Activated CD8-positive, alpha-beta memory T cell treated with anti-CD3 and anti-CD28 coated beads, Interleukin-2, amount 10 ng/mL, durations not matched to agents 7 days and 5 days (primary cell): ENCODE data around the gene HDGF. TPM values are rescaled to one million over a fixed set of nuclear protein-coding genes. Genes with fewer than 3 reads are reported as not detected.
A peak's percentile ranks its signal among the peaks of the same experiment; 100 is the strongest.

Source experiments
- ATAC-seq: fragments of 150-1000 bp; cut with Tn5 transposase; one replicate; pipeline ENCODE4 v1.10.0; 2021; ENCODE audit warnings: moderate library complexity
- CTCF ChIA-PET: fragments of 350-600 bp; sonication (Branson Sonifier 250); formaldehyde crosslinking; loops from one replicate; lab custom pipeline; 2021; ENCODE audit warnings: antibody characterized with exemption; lab: Charles Lee
- DNase-seq: peaks from one replicate; pipeline ENCODE4 v3.0.0-alpha.2; 2020
- H3K27ac Mint-ChIP-seq: one replicate; pipeline ENCODE4 v1.8.0; 2021; ENCODE audit warnings: mild to moderate bottlenecking, mixed read lengths
- H3K27me3 Mint-ChIP-seq: one replicate; pipeline ENCODE4 v1.8.0; 2021; ENCODE audit warnings: mixed read lengths
- H3K36me3 Mint-ChIP-seq: one replicate; pipeline ENCODE4 v1.8.0; 2021; ENCODE audit warnings: mild to moderate bottlenecking, mixed read lengths
- H3K4me1 Mint-ChIP-seq: one replicate; pipeline ENCODE4 v1.8.0; 2021; ENCODE audit warnings: mixed read lengths
- H3K4me3 Mint-ChIP-seq: one replicate; pipeline ENCODE4 v1.8.0; 2021; ENCODE audit warnings: mild to moderate bottlenecking, moderate library complexity, mixed read lengths
- H3K9me3 Mint-ChIP-seq: one replicate; pipeline ENCODE4 v1.8.0; 2022; ENCODE audit warnings: low read depth, mixed read lengths
- total RNA-seq, 2 experiments: library from RNA; stranded (reverse); gene quantifications; one replicate each; pipeline ENCODE4 v1.2.3, GENCODE V29; 2021

The HDGF gene
- total RNA-seq, 2 experiments from 2014 or later: 258 to 340 TPM

DNA sequence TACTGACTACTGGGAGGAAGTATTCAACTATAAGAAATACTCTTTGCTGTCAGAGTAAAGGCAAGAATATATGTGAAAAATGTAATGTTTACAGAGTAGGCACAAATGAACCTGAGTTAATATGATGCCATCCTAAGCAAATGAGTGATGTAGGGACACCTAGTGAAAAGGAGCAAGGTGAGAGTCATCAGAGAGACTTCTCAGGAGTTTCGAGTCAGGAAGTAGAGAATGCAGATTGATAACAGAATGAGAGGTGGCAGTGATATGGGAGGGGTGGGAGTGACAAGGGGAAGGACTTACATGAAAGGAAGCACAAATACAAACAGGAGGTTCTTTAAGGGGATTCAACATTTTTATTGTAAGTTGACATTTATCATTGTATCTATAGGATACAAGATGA is 26.1 kb upstream of the HDGF start:
- peaks cover 51% of the 10 kb centered on the region for H3K4me1 Mint-ChIP-seq
- H3K4me3 Mint-ChIP-seq: no peak overlapping the region
- CTCF ChIA-PET: interaction anchor here (3.4 kb wide), 1 partner anchor 51 kb away, joined by 15 read pairs; the partner anchor contains the start of gene METTL25B
- ATAC-seq (no peak), DNase-seq (no peak)
- H3K27me3 Mint-ChIP-seq: no peaks in the 10 kb centered on the region
- H3K9me3 Mint-ChIP-seq: no peaks in the 10 kb centered on the region
- peaks cover 29% of the 10 kb centered on the region for H3K36me3 Mint-ChIP-seq
- peak overlapping the region; percentile 8 for H3K27ac Mint-ChIP-seq

DNA sequence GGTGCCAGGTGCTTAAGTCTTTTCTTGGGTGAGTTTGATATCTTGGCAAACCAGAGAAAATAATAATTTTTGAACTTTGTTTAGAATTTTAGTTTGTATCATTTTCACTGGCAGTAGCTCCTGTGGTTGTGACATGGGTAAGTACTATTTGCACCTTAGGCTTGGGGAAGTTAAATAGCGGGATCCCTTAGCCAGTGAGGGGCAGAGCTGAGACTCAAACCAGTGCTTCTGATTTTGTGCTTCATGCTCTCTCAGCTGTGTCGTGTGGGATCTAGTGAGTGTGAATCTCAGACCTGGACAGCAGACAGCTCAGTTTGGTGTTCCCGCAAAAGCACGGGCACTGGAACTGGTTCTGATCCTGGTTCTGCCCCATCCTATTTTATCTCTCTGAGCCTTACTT is 25.5 kb upstream of the HDGF start:
- Mint-ChIP-seq H3K4me1 (peaks cover 53% of the 10 kb centered on the region), H3K27me3 (no peaks in the 10 kb centered on the region), H3K27ac (no peak overlapping the region), H3K9me3 (no peaks in the 10 kb centered on the region), H3K36me3 (peaks cover 23% of the 10 kb centered on the region), H3K4me3 (no peak overlapping the region)
- ATAC-seq (no peak), DNase-seq (no peak)
- CTCF ChIA-PET: interaction anchor here (0.5 to 3.4 kb wide), 2 partner anchors 50 to 92 kb away, joined by 3 to 15 read pairs; partner anchors contain the start of gene METTL25B

DNA sequence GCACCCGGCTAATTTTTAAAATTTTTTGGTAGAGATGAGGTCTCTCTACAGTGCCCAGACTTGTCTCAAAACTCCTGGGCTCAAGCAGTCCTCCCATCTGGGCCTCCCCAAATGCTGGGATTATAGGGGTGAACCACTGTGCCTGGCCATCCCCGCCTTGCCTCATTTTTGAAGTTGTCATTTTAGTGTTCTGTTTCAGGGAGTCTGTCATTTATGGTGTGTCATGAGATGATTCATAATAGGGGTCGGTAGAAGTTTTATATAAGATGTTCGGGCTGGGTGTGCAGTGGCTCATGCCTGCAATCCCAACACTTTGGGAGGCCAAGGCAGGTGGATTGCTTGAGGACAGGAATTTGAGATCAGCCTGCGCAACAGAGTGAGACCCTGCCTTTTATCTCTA is 24.3 kb upstream of the HDGF start:
- ATAC-seq (no peak), DNase-seq (no peak)
- H3K27ac Mint-ChIP-seq: no peak overlapping the region

DNA sequence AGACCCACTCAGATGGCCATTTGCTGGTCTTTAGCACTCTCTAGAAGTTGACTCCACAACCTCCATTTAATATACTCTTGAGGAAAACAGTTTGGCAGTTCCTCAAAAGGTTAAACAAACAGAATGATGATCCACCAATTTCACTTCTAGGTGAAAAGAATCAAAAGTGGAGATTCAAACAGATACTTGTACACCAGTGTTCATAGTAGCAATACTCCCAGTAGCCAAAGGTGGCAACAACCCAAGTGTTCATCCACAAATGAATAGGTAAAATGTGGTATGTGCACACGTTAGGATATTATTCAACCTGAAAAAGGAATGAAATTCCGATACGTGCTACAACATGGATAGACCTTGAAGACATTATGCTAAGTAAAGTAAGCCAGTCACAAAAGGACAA is 22.1 kb upstream of the HDGF start:
- Mint-ChIP-seq H3K36me3 (peaks cover 37% of the 10 kb centered on the region), H3K9me3 (no peaks in the 10 kb centered on the region), H3K27me3 (no peaks in the 10 kb centered on the region), H3K4me1 (peaks cover 67% of the 10 kb centered on the region), H3K27ac (peak overlapping the region; percentile 20), H3K4me3 (no peak overlapping the region)
- peak; percentile 62 for ATAC-seq
- DNase-seq: no peak
- CTCF ChIA-PET: interaction anchor here (2.1 kb wide), 1 partner anchor 47 kb away, joined by 6 read pairs; no protein-coding TSS in a partner anchor

More for the DNA sequence above, 24.3 kb upstream of the HDGF start:
- Mint-ChIP-seq H3K27me3 (no peaks in the 10 kb centered on the region), H3K4me3 (no peak overlapping the region), H3K36me3 (peaks cover 23% of the 10 kb centered on the region), H3K4me1 (peaks cover 49% of the 10 kb centered on the region), H3K9me3 (no peaks in the 10 kb centered on the region)
- CTCF ChIA-PET: interaction anchor here (2.1 to 3.4 kb wide), 2 partner anchors 49 to 50 kb away, joined by 6 to 15 read pairs; partner anchors contain the start of gene METTL25B

DNA sequence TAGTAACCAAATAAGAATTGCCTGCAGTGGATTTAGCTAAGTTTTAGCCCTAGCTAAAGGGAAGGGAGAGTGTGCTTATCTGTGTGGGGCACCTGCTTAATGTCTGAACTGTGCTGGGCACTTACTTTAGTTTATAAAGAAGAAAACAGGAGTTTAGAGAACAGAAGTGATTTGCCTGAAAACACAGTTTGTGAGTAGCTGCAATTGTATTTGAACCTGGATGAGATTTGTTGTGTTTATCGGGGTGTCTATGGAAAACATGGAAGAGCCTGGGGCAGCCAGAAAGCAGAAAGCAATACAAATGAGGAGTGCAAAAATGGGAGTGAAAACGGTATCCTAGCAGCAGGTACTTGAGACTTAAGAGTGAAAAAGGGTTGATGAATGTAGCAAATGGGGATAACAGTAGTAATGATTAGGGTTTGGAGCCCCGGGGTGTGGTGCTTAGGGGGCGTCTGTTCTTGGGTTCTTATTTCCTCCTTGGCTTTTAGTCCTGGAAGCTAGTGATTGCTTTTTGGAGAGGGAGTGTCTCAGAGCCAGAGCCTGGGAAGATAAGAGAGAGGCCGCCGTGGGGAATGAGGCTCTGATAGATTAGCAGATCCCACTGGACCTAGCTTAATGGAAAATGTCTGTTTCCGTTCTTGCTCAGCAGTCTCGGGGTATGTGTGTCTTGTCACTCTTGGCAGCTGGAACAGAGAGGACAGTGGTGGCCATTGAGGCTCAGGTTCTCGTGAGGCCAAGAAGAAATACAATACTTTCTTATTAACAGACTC is 21.4 kb upstream of the HDGF start:
- Mint-ChIP-seq H3K27ac (peak overlapping the region; percentile 3), H3K36me3 (peaks cover 37% of the 10 kb centered on the region), H3K27me3 (no peaks in the 10 kb centered on the region), H3K4me3 (no peak overlapping the region), H3K9me3 (no peaks in the 10 kb centered on the region), H3K4me1 (peaks cover 67% of the 10 kb centered on the region)
- peak; percentile 4 for ATAC-seq
- CTCF ChIA-PET: interaction anchor here (1.1 to 8.6 kb wide), 5 partner anchors 35 to 113 kb away, joined by 3 to 116 read pairs (median 5); partner anchors contain the start of genes INSRR, ISG20L2, METTL25B and NTRK1
- no peak for DNase-seq

DNA sequence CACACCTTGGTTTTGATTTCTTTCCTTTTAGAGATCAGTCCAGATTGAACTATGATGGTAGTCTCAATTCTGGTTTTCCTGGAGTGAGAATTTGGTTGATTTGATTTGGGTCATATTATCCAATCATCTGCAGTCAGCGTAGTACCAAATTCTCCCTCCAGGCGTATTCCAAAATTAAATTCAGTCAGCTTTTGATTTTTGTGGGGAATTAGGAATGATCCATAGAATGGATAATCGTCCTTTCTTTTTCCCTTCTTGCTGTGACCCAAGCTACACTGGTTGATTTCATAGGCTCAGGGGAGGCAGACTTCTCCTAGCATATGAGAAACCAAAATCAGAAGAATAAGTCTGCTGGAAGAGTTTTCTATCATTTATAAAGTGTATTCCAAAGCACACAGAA is 20.7 kb upstream of the HDGF start:
- DNase-seq: no peak
- H3K27me3 Mint-ChIP-seq: no peaks in the 10 kb centered on the region
- H3K4me3 Mint-ChIP-seq: no peak overlapping the region
- H3K27ac Mint-ChIP-seq: no peak overlapping the region
- H3K4me1 Mint-ChIP-seq: peaks cover 62% of the 10 kb centered on the region
- CTCF ChIA-PET: interaction anchor here (1.1 to 8.6 kb wide), 6 partner anchors 20 to 112 kb away, joined by 3 to 116 read pairs (median 6); partner anchors contain the start of genes HDGF, INSRR, ISG20L2 and METTL25B
- ATAC-seq: no peak
- H3K9me3 Mint-ChIP-seq: no peaks in the 10 kb centered on the region
- H3K36me3 Mint-ChIP-seq: peaks cover 35% of the 10 kb centered on the region

DNA sequence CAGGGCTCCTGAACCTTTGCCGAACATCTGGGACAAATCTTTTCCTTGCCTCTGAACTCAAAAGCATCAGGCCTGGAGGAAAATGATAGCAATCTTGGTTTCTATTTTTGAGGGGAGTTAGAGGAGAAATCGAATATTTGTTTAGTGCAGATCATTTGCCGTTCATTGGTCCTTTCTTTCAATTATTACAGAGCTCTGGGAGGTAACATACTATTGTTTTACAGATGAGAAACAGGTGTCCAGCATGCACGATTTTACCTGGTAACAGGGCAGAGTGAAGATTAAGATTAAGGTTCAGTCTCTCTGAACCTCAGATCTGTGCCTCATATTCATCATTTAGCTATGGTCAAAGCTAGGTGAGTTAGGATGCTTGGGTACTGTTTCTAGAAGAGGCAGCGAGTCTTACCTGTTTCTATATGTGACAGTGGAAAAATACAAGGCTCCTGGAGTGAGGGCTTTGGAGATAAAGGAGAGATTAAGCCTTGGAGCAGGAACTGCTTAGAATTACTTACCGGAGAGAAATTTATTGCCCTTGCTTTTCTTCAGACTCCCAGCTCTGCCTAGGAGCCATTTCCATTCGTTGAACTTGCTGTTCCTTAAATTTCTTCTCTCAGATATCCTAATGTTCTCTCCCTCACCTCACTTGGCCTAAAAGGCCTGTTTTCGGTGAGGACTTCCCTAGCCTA is 17.3 kb upstream of the HDGF start:
- Mint-ChIP-seq H3K36me3 (peaks cover 29% of the 10 kb centered on the region), H3K4me1 (peaks cover 55% of the 10 kb centered on the region), H3K27ac (no peak overlapping the region), H3K4me3 (no peak overlapping the region), H3K9me3 (no peaks in the 10 kb centered on the region), H3K27me3 (no peaks in the 10 kb centered on the region)
- no peak for DNase-seq
- ATAC-seq: no peak
- CTCF ChIA-PET: interaction anchor here (0.8 to 8.6 kb wide), 11 partner anchors 13 to 91 kb away, joined by 3 to 116 read pairs (median 4); partner anchors contain the start of genes HDGF, ISG20L2, METTL25B and NTRK1

DNA sequence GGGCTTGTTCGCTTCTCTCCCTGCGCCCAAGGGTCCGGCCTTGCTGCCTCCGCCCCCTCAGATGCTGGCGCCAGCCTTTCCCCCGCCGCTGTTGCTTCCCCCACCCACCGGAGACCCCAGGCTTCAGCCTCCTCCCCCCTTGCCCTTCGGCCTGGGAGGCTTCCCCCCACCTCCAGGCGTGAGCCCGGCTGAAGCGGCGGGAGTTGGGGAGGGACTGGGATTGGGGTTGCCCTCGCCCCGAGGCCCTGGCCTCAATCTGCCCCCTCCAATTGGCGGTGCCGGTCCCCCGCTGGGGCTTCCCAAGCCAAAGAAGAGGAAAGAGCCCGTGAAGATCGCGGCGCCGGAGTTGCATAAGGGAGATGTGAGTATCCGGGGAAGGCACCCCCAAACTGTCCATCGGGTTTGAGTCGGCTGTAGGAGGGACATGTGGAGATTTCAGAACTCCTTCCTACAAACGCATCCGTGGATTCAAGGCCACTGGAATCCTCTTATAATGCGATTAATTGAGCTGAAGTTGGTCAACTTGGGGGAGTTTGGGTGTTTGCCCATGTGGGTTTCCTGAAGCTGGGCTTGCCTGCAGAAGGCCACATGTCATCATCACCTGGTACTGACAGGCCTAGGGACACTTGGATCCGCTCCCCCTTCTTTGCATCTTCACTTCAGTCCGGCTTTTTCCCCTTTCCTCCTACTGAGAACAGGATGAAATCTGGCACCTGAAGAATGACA is 16.6 kb upstream of the HDGF start:
- CTCF ChIA-PET: interaction anchor here (0.8 to 8.6 kb wide), 15 partner anchors 13 to 118 kb away, joined by 3 to 116 read pairs (median 4); partner anchors contain the start of genes HDGF, ISG20L2, METTL25B and MRPL24
- H3K4me1 Mint-ChIP-seq: peaks cover 48% of the 10 kb centered on the region
- no peak overlapping the region for H3K27ac Mint-ChIP-seq
- H3K4me3 Mint-ChIP-seq: no peak overlapping the region
- H3K36me3 Mint-ChIP-seq: peaks cover 25% of the 10 kb centered on the region
- ATAC-seq (peak; percentile 17), DNase-seq (peak; percentile 60)
- no peaks in the 10 kb centered on the region for H3K9me3 Mint-ChIP-seq
- no peaks in the 10 kb centered on the region for H3K27me3 Mint-ChIP-seq

DNA sequence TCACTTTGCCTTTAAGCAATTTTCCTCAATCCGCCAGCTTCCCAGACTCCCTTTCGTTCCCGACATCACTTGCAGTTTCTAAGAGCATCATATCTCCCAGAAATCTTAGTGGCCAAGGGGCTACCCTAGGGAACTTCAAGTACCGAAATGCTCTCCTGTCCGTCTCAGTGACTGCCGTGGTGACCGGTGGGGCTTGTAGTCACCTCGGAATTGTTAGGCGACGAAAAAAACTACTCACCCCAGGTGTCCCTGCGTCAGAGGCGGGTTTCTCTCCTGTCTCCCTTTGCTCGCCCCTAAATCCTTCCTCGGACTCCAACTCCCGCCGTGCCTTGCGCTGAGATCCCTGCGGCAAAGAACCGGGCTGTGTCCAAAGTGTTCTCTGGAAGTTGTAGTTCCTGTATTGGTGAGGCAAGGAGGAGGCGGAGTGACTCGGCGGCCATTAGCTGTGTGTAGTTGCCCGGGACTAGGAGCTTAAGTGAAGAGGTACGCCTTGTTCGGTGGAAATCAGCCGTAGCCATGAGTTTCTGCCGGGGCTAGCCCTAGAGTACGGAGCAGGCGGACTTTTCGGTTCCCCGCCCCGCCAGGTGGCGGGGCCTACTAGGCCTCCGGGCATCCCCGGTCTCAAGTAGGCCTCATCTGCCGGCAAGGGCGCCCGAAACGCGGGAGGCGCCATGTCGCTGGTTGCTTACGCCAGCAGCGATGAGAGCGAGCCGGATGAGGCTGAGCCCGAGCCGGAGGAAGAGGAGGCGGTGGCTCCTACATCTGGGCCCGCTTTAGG is 15.8 kb upstream of the HDGF start, which contains the start of gene PRCC:
TSS of gene PRCC (plus strand) at position 435 of the 778 bp plus-strand sequence. CDS start at position 672, 237 bp downstream.
- peaks cover 41% of the 10 kb centered on the region for H3K4me1 Mint-ChIP-seq
- H3K36me3 Mint-ChIP-seq: peaks cover 21% of the 10 kb centered on the region
- peak; percentile 95 for ATAC-seq
- H3K4me3 Mint-ChIP-seq: no peak within 1 kb of the TSS
- no peaks in the 10 kb centered on the region for H3K9me3 Mint-ChIP-seq
- DNase-seq: peak; percentile 100
- H3K27ac Mint-ChIP-seq: no peak within 1 kb of the TSS
- no peaks in the 10 kb centered on the region for H3K27me3 Mint-ChIP-seq
- CTCF ChIA-PET: interaction anchor here (0.8 to 8.6 kb wide), 10 partner anchors 11 to 119 kb away, joined by 3 to 116 read pairs (median 6); partner anchors contain the start of genes HDGF, ISG20L2, METTL25B and MRPL24

DNA sequence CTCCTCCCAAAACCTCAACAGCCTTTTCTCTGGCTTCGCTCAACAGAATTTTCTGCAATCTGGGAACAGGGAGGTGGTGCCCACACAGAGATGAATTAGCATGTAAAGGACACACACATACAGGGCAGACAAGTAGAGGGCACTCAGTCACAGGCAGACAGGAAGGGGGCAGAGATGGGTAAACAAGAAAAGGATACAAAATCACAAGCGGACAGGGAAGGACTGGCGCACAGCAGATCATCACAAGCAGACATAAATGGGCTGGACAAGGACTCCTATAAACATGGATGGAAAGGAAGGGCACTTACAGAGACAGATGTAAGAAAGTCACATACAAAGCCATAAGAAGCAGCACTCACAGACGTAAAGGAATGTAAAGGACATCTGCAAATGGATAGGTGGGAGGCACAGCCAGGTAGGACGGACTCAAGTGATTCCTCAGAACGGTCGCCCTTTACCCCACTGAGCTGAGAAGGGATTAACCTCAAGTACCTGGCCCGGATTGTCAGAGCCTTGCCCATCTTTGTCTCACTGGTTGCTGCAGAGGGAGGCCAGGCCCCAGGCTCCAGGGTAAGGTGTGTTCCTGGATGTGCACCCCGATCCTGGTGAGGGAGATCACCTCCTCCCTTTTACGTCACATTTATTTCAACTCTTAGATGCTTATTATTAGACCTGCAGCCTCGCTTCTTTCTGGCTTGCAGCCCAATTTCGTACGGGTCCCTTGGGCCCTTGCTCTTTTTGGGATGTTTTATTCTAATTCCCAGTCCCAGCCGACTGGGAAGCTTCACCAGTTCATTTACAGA is 15.0 kb upstream of the HDGF start:
- no peak overlapping the region for H3K27ac Mint-ChIP-seq
- peaks cover 21% of the 10 kb centered on the region for H3K36me3 Mint-ChIP-seq
- CTCF ChIA-PET: interaction anchor here (0.7 to 8.6 kb wide), 10 partner anchors 10 to 120 kb away, joined by 3 to 116 read pairs (median 6); partner anchors contain the start of genes HDGF, ISG20L2, METTL25B and MRPL24
- H3K27me3 Mint-ChIP-seq: no peaks in the 10 kb centered on the region
- DNase-seq: no peak
- peak; percentile 3 for ATAC-seq
- peaks cover 37% of the 10 kb centered on the region for H3K4me1 Mint-ChIP-seq
- H3K4me3 Mint-ChIP-seq: no peak overlapping the region
- H3K9me3 Mint-ChIP-seq: no peaks in the 10 kb centered on the region

DNA sequence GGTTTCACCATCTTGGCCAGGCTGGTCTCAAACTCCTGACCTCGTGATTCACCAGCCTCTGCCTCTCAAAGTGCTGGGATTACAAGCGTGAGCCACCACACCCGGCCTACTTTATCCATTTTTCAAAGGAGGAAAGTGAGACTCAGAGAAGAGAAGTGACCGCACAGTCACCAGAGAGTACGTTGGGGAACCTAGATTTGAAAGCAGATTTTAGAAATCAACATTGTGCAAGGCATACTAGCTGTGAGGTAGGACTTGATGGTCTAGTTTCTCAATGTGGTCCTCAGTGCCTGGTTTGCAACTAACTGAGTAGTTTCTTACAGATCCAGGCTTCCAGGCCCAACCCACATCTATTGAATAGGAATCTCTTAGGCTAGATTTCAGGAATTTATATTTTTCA is 14.2 kb upstream of the HDGF start:
- CTCF ChIA-PET: interaction anchor here (3.6 to 8.6 kb wide), 3 partner anchors 14 to 94 kb away, joined by 24 to 116 read pairs (median 28); partner anchors contain the start of genes HDGF, ISG20L2, METTL25B and NTRK1
- DNase-seq (no peak), ATAC-seq (no peak)
- no peak overlapping the region for H3K4me3 Mint-ChIP-seq
- no peaks in the 10 kb centered on the region for H3K27me3 Mint-ChIP-seq
- peaks cover 13% of the 10 kb centered on the region for H3K36me3 Mint-ChIP-seq
- no peaks in the 10 kb centered on the region for H3K9me3 Mint-ChIP-seq
- H3K27ac Mint-ChIP-seq: no peak overlapping the region
- H3K4me1 Mint-ChIP-seq: peaks cover 30% of the 10 kb centered on the region
